ENCODE data around the gene ZNF688.

Gene ZNF688

GRCh38 chr16:30604316-30604947, 32.9 kb upstream of the ZNF688 start:
- no peaks in the 10 kb centered on the region for H3K27me3 ChIP-seq (ENCODE audit: control insufficient read depth, low read length)
- H3F3A ChIP-seq (ENCODE audit: control insufficient read depth, insufficient read depth), result peaks cover 6% of the 10 kb centered on the region
- no peaks in the 10 kb centered on the region for H4K20me1 ChIP-seq (ENCODE audit: control insufficient read depth, insufficient read depth, low read depth, low read length)
- H3K79me2 ChIP-seq (ENCODE audit: control insufficient read depth, low read length), result peaks cover 20% of the 10 kb centered on the region
- no peaks in the 10 kb centered on the region for H3K9me2 ChIP-seq (replicated peaks; ENCODE audit: control insufficient read depth, low read length)
- TF ChIP-seq CTCF (IDR thresholded peaks at IDR 0.05; ENCODE audit: low read depth, low read length, poor library complexity, severe bottlenecking) (no peak), EZH2phosphoT487 (IDR thresholded peaks at IDR 0.05; ENCODE audit: borderline replicate concordance, low read length) (no peak)
- H3K4me2 ChIP-seq (ENCODE audit: low read length), result no peak overlapping the region
- H3K4me1 ChIP-seq (ENCODE audit: control insufficient read depth, low read length), result peaks cover 14% of the 10 kb centered on the region
- H3K9me3 ChIP-seq (ENCODE audit: control insufficient read depth, insufficient read depth, low read length), result no peaks in the 10 kb centered on the region
- peaks cover 65% of the 10 kb centered on the region for H3K36me3 ChIP-seq (ENCODE audit: control insufficient read depth, low read length)
- no peak overlapping the region for H3K27ac ChIP-seq (ENCODE audit: low read depth, low read length)
- H3K4me3 ChIP-seq (ENCODE audit: low read length), result no peak overlapping the region

GRCh38 chr16:30603945-30604315, 32.4 kb upstream of the ZNF688 start:
- H3K36me3 ChIP-seq (ENCODE audit: control insufficient read depth, low read length), result peaks cover 62% of the 10 kb centered on the region

GRCh38 chr16:30602616-30603277, 31.2 kb upstream of the ZNF688 start:
- Histone ChIP-seq H3K4me3 (ENCODE audit: low read length) (no peak overlapping the region), H3K4me2 (ENCODE audit: low read length) (no peak overlapping the region), H3K9me2 (replicated peaks; ENCODE audit: control insufficient read depth, low read length) (no peaks in the 10 kb centered on the region), H3K79me2 (ENCODE audit: control insufficient read depth, low read length) (peaks cover 3% of the 10 kb centered on the region), H4K20me1 (ENCODE audit: control insufficient read depth, insufficient read depth, low read depth, low read length) (no peaks in the 10 kb centered on the region), H3K9me3 (ENCODE audit: control insufficient read depth, insufficient read depth, low read length) (no peaks in the 10 kb centered on the region), H3F3A (ENCODE audit: control insufficient read depth, insufficient read depth) (peaks cover 6% of the 10 kb centered on the region), H3K27ac (ENCODE audit: low read depth, low read length) (no peak overlapping the region), H3K4me1 (ENCODE audit: control insufficient read depth, low read length) (peaks cover 4% of the 10 kb centered on the region), H3K36me3 (ENCODE audit: control insufficient read depth, low read length) (peaks cover 50% of the 10 kb centered on the region), H3K27me3 (ENCODE audit: control insufficient read depth, low read length) (no peaks in the 10 kb centered on the region)
- no peak for TF ChIP-seq CTCF (IDR thresholded peaks at IDR 0.05; ENCODE audit: low read depth, low read length, poor library complexity, severe bottlenecking)
- TF ChIP-seq EZH2phosphoT487 (IDR thresholded peaks at IDR 0.05; ENCODE audit: borderline replicate concordance, low read length), result no peak

More at GRCh38 chr16:30603945-30604315, 32.4 kb upstream of the ZNF688 start:
- H3K9me3 ChIP-seq (ENCODE audit: control insufficient read depth, insufficient read depth, low read length), result no peaks in the 10 kb centered on the region
- peaks cover 15% of the 10 kb centered on the region for H3K79me2 ChIP-seq (ENCODE audit: control insufficient read depth, low read length)
- H3F3A ChIP-seq (ENCODE audit: control insufficient read depth, insufficient read depth), result peaks cover 6% of the 10 kb centered on the region
- no peaks in the 10 kb centered on the region for H4K20me1 ChIP-seq (ENCODE audit: control insufficient read depth, insufficient read depth, low read depth, low read length)
- no peaks in the 10 kb centered on the region for H3K27me3 ChIP-seq (ENCODE audit: control insufficient read depth, low read length)
- H3K4me1 ChIP-seq (ENCODE audit: control insufficient read depth, low read length), result peaks cover 9% of the 10 kb centered on the region
- no peak overlapping the region for H3K27ac ChIP-seq (ENCODE audit: low read depth, low read length)
- H3K4me2 ChIP-seq (ENCODE audit: low read length), result no peak overlapping the region
- TF ChIP-seq CTCF (IDR thresholded peaks at IDR 0.05; ENCODE audit: low read depth, low read length, poor library complexity, severe bottlenecking) (no peak), EZH2phosphoT487 (IDR thresholded peaks at IDR 0.05; ENCODE audit: borderline replicate concordance, low read length) (no peak)
- no peak overlapping the region for H3K4me3 ChIP-seq (ENCODE audit: low read length)
- H3K9me2 ChIP-seq (replicated peaks; ENCODE audit: control insufficient read depth, low read length), result no peaks in the 10 kb centered on the region
